Activated naive CD8-positive, alpha-beta T cell (primary cell): ENCODE results near the gene ATG13.

Experiments
- H3K27ac Mint-ChIP-seq: one replicate; pipeline ENCODE4 v1.8.0; 2021; ENCODE audit warnings: mixed read lengths
- H3K27me3 Mint-ChIP-seq: one replicate; pipeline ENCODE4 v1.8.0; 2021; ENCODE audit warnings: mixed read lengths
- H3K36me3 Mint-ChIP-seq: one replicate; pipeline ENCODE4 v1.8.0; 2021; ENCODE audit warnings: mixed read lengths
- H3K4me1 Mint-ChIP-seq: one replicate; pipeline ENCODE4 v1.8.0; 2021; ENCODE audit warnings: low read depth, mixed read lengths
- H3K4me3 Mint-ChIP-seq: one replicate; pipeline ENCODE4 v1.8.0; 2021; ENCODE audit warnings: mild to moderate bottlenecking, mixed read lengths
- H3K9me3 Mint-ChIP-seq: one replicate; pipeline ENCODE4 v1.8.0; 2021; ENCODE audit warnings: low read depth, mixed read lengths

The ATG13 gene

GRCh38 chr11:46628961-46629360 lies 11.6 kb downstream of the ATG13 start:
- H3K36me3 Mint-ChIP-seq: peaks cover 5% of the 10 kb centered on the region
- no peak overlapping the region for H3K27ac Mint-ChIP-seq
- no peak overlapping the region for H3K4me3 Mint-ChIP-seq
- peaks cover 17% of the 10 kb centered on the region for H3K4me1 Mint-ChIP-seq
- H3K27me3 Mint-ChIP-seq: no peaks in the 10 kb centered on the region
- H3K9me3 Mint-ChIP-seq: no peaks in the 10 kb centered on the region

DNA sequence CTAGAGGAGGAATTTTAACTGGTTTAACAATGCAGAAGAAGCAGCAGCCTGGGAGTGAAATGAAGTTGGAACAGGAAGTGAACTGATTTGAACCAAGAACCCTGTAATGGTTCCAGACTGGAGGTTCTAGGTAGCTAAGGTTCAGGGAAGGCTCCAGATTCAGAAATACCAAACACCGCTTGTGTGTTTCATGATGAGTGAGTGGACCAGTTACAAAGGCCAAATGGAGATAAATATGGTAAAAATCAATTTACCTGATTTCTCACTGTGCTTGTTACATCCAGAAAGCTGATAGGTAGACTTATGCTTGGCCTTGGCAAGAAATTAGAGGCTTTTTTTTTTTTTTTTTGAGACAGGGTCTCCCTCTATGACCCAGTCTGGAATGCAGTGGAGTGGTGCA lies 12.9 kb downstream of the ATG13 start:
- no peak overlapping the region for H3K4me3 Mint-ChIP-seq
- H3K4me1 Mint-ChIP-seq: peaks cover 14% of the 10 kb centered on the region
- H3K27me3 Mint-ChIP-seq: no peaks in the 10 kb centered on the region
- no peak overlapping the region for H3K27ac Mint-ChIP-seq
- H3K36me3 Mint-ChIP-seq: peaks cover 5% of the 10 kb centered on the region
- no peaks in the 10 kb centered on the region for H3K9me3 Mint-ChIP-seq

DNA sequence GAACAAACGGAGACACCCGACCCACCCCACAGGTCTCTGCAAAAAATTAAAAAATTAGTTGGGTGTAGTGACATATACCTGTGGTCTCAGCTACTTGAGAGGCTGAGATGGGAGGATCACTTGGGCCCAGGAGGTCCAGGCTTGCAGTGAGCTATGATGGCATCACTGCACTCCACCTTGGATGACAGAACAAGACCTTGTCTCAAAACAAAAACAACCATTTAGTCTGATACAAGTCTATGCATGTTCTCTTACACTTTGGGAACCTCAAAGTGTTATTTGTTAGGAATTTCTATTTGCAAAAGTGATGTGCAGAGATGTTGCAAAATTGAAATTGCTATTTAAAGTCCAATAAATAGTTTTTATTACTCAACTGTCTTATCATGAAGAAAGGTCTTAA lies 14.3 kb downstream of the ATG13 start:
- H3K27me3 Mint-ChIP-seq: no peaks in the 10 kb centered on the region
- H3K4me1 Mint-ChIP-seq: peaks cover 12% of the 10 kb centered on the region
- peak overlapping the region; percentile 28 for H3K27ac Mint-ChIP-seq
- no peaks in the 10 kb centered on the region for H3K9me3 Mint-ChIP-seq
- H3K36me3 Mint-ChIP-seq: peaks cover 9% of the 10 kb centered on the region
- no peak overlapping the region for H3K4me3 Mint-ChIP-seq

- Mint-ChIP-seq H3K4me3 (no peak overlapping the region), H3K27ac (peak overlapping the region; percentile 18), H3K36me3 (peaks cover 9% of the 10 kb centered on the region), H3K9me3 (no peaks in the 10 kb centered on the region), H3K27me3 (no peaks in the 10 kb centered on the region), H3K4me1 (peaks cover 11% of the 10 kb centered on the region)
Observed at GRCh38 chr11:46632502-46632901, 15.1 kb downstream of the ATG13 start.

- no peaks in the 10 kb centered on the region for H3K27me3 Mint-ChIP-seq
- H3K4me3 Mint-ChIP-seq: no peak overlapping the region
- no peak overlapping the region for H3K27ac Mint-ChIP-seq
- peaks cover 12% of the 10 kb centered on the region for H3K36me3 Mint-ChIP-seq
- H3K9me3 Mint-ChIP-seq: no peaks in the 10 kb centered on the region
- peaks cover 13% of the 10 kb centered on the region for H3K4me1 Mint-ChIP-seq
Observed at GRCh38 chr11:46633291-46634217, 16.2 kb downstream of the ATG13 start.

GRCh38 chr11:46635557-46636139 lies 18.3 kb downstream of the ATG13 start:
- no peak overlapping the region for H3K27ac Mint-ChIP-seq
- H3K27me3 Mint-ChIP-seq: no peaks in the 10 kb centered on the region
- no peak overlapping the region for H3K4me3 Mint-ChIP-seq
- H3K36me3 Mint-ChIP-seq: peaks cover 19% of the 10 kb centered on the region
- H3K4me1 Mint-ChIP-seq: peaks cover 18% of the 10 kb centered on the region
- H3K9me3 Mint-ChIP-seq: no peaks in the 10 kb centered on the region

DNA sequence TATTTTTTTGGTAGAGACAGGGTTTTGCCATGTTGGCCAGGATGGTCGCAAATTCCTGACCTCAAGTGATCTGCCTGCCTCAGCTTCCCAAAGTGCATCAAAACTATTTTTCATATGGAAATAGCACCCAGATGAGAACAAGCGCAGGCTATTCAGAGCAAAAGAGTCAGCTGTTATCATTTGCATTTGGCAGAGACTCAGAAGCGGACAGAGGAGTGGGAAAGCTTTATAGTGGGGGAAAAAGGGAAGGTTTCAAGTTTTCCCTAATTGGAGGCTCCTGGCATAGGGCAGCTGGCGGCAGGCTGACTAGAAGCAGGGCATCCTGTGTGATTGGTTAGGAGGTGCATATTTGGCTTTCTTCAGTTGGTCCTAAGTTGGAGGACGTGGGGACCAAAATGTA lies 20.2 kb downstream of the ATG13 start:
- Mint-ChIP-seq H3K27ac (no peak overlapping the region), H3K27me3 (no peaks in the 10 kb centered on the region), H3K4me3 (no peak overlapping the region), H3K36me3 (peaks cover 18% of the 10 kb centered on the region), H3K4me1 (peaks cover 19% of the 10 kb centered on the region), H3K9me3 (no peaks in the 10 kb centered on the region)

DNA sequence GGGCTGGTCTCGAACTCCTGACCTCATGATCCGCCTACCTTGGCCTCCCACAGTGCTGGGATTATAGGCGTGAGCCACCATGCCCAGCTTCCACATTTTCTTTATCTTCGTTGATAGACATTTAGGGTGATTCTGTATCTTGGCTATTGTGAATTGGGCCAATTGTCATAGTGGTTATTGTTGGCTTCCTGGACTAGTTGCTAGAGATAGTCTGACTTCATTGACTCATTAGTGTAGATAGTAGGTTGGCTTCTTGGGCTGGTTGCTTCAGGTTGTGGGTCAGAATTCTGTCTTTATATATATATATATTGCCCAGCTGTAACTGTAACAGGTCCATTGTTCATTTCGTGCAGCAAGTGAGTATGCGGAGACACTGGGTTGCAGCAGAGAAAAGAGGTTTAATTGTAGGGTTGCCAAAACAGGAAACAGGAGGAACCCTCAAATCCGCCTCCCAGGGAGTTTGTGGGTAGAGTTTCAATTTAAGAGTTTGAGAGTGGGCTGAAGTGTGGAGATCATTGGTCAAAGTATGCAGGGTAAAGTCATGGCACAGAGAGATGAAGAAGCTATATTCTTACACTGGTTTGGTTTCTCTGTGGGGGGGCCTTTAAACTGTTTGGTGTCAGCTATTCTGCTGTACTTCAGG lies 22.0 kb downstream of the ATG13 start:
- Mint-ChIP-seq H3K27me3 (no peaks in the 10 kb centered on the region), H3K4me3 (no peak overlapping the region), H3K27ac (peak overlapping the region; percentile 84), H3K9me3 (no peaks in the 10 kb centered on the region), H3K36me3 (peaks cover 24% of the 10 kb centered on the region), H3K4me1 (peaks cover 31% of the 10 kb centered on the region)

DNA sequence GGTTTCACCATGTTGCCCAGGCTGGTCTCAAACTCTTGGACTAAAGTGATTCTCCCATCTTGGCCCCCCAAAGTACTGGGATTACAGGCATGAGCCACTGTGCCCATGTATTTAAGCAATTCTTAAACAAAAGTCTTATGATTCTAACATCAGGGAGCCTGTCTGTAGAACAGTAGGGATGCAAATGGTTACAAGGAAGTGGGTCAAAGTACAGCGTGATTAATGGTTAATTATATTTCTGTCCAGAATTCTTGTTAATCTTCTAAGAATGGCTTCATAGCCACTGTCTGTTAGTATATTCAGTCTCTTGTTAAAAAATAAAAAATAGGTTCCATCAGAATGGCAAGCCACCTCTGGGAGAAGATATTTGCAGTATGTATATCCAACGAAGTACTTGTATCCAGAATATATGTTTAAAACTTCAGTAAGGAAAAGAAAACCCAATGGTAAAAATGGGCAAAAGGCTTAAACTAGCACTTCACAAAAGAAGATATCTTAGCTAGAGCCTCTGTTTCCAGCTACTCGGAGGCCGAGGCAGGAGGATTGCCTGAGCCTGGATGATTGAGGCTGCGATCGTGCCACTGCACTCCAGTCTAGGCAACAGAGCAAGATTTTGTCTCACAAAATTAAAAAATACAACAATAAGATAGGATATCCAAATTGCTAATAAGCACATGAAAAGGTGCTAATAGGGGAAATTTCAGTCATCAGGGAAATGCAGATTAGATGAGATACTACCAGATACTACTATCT lies 22.9 kb downstream of the ATG13 start:
- no peak overlapping the region for H3K27ac Mint-ChIP-seq
- H3K36me3 Mint-ChIP-seq: peaks cover 24% of the 10 kb centered on the region
- H3K27me3 Mint-ChIP-seq: no peaks in the 10 kb centered on the region
- no peak overlapping the region for H3K4me3 Mint-ChIP-seq
- no peaks in the 10 kb centered on the region for H3K9me3 Mint-ChIP-seq
- H3K4me1 Mint-ChIP-seq: peaks cover 31% of the 10 kb centered on the region

- Mint-ChIP-seq H3K4me1 (peaks cover 28% of the 10 kb centered on the region), H3K36me3 (peaks cover 19% of the 10 kb centered on the region), H3K27me3 (no peaks in the 10 kb centered on the region), H3K4me3 (no peak overlapping the region), H3K27ac (no peak overlapping the region), H3K9me3 (no peaks in the 10 kb centered on the region)
Observed at GRCh38 chr11:46641639-46642038, 24.3 kb downstream of the ATG13 start.

DNA sequence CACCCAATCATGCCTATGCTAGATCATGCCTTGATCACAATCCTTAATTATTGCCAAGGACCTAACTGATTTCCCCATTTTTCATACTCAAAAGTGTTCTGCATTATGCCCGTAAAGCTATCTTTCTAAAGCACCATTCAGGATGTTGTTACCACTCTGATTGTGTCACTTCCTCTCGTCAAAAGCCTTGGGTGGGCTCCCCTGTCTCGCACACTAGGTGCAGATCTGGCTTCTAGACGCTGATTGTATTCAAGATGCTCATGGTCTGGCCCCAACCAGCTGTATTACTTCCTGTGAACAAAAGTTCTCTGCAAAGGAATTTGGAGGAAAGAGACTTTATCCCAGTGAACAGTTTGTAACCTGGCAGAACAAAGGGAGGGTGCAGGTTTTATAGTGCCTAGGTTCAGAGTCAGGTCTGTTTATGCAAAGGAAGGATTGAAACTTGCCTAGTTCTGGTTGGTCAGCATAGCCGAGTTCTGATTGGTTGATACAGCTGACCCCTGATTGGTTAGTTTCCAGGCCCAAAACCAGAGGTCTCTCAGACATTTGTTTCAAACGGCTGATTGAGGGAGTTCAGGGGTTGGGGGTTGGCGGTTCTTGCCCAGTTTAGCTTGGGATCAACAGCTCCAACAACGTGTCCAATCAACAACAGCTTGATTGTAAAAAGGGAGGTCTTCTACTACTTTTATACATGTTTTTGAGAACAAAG lies 25.4 kb downstream of the ATG13 start:
- Mint-ChIP-seq H3K4me3 (peak overlapping the region; percentile 6), H3K27me3 (no peaks in the 10 kb centered on the region), H3K27ac (peak overlapping the region; percentile 41), H3K36me3 (peaks cover 19% of the 10 kb centered on the region), H3K9me3 (no peaks in the 10 kb centered on the region), H3K4me1 (peaks cover 28% of the 10 kb centered on the region)

DNA sequence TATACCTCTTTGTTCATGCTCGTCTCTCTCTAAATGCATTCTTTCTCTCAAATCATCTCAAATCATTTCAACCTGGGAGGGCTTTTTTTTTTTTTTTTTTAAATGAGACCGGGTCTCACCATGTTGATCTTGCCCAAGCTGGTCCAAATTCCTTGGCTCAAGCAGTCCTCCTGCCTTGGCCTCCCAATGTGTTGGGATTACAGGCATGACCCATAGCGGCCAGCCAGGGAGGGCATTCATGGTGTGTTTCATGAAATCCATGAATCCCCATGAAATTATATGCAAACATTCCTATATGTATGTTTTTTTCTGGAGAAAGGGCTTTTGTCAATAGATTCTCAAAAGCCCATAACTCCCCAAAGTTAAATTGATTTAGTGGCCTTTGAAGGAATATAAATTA lies 26.2 kb downstream of the ATG13 start:
- Mint-ChIP-seq H3K36me3 (peaks cover 17% of the 10 kb centered on the region), H3K4me1 (peaks cover 26% of the 10 kb centered on the region), H3K4me3 (no peak overlapping the region), H3K27me3 (no peaks in the 10 kb centered on the region), H3K9me3 (no peaks in the 10 kb centered on the region), H3K27ac (peak overlapping the region; percentile 41)

DNA sequence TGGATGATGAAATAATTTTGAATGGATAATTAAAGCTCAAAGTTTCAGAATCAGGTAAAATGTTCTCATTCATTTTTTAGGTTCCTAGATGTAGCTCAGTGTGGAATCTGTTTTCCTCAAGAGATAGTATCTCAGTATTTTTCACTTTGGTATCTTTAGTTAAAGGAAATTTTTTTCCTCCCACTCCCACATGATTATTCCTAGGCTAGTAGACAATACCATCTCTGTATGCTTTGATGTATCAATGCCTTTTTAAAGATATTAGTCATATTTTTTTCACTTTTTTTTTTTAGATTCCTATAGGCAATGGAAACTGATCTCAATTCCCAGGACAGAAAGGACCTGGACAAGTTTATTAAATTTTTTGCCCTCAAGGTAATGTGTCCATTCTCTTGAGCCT lies 26.6 kb downstream of the ATG13 start:
- peak overlapping the region; percentile 16 for H3K27ac Mint-ChIP-seq
- H3K4me3 Mint-ChIP-seq: no peak overlapping the region
- H3K27me3 Mint-ChIP-seq: no peaks in the 10 kb centered on the region
- H3K4me1 Mint-ChIP-seq: peaks cover 25% of the 10 kb centered on the region
- H3K36me3 Mint-ChIP-seq: peaks cover 15% of the 10 kb centered on the region
- no peaks in the 10 kb centered on the region for H3K9me3 Mint-ChIP-seq

- Mint-ChIP-seq H3K4me1 (no peaks in the 10 kb centered on the region), H3K27me3 (no peaks in the 10 kb centered on the region), H3K27ac (no peak overlapping the region), H3K9me3 (no peaks in the 10 kb centered on the region), H3K36me3 (no peaks in the 10 kb centered on the region), H3K4me3 (no peak overlapping the region)
Observed at GRCh38 chr11:46649180-46649738, 31.9 kb downstream of the ATG13 start.
